C4-2B (cell line): Measurements from ENCODE around the gene C18orf32.

Source experiments
- H3K27ac ChIP-seq: fragments of 450-650 bp; 2 replicates; pipeline ENCODE4 v1.5.1; 2017
- CTCF ChIP-seq: fragments of 450-650 bp; conservative IDR thresholded peaks from 2 replicates; pipeline ENCODE4 v1.5.1; 2017; ENCODE audit warnings: mild to moderate bottlenecking
- ZFX ChIP-seq: fragments of 450-650 bp; IDR thresholded peaks from 2 replicates; pipeline ENCODE4 v1.6.1; 2017

Gene C18orf32

GRCh38 chr18:49444581-49444980 lies 42.5 kb downstream of the C18orf32 start:
- no peak for TF ChIP-seq ZFX
- no peak for TF ChIP-seq CTCF
- H3K27ac ChIP-seq: no peak overlapping the region

GRCh38 chr18:49443837-49444236 lies 43.2 kb downstream of the C18orf32 start:
- H3K27ac ChIP-seq: no peak overlapping the region
- TF ChIP-seq ZFX (no peak), CTCF (no peak)

GRCh38 chr18:49441338-49441938 lies 45.6 kb downstream of the C18orf32 start:
- H3K27ac ChIP-seq: no peak overlapping the region
- TF ChIP-seq ZFX (no peak), CTCF (no peak)

GRCh38 chr18:49435170-49435569 lies 51.9 kb downstream of the C18orf32 start:
- TF ChIP-seq ZFX (no peak), CTCF (no peak)
- no peak overlapping the region for H3K27ac ChIP-seq

- no peak overlapping the region for H3K27ac ChIP-seq
- no peak for TF ChIP-seq ZFX
- TF ChIP-seq CTCF: no peak
Observed at GRCh38 chr18:49432602-49433001, 54.4 kb downstream of the C18orf32 start.

- TF ChIP-seq CTCF (no peak), ZFX (no peak)
- H3K27ac ChIP-seq: no peak overlapping the region
Observed at GRCh38 chr18:49431165-49431962, 55.7 kb downstream of the C18orf32 start.
